PC-9 (cell line): ENCODE data around the gene PLXDC1.

ENCODE experiments used
- EZH2 ChIP-seq: fragments of 200-600 bp; sonication (generic); IDR thresholded peaks from 2 replicates; pipeline ENCODE4 v1.8.0; 2017; ENCODE audit warnings: antibody characterized with exemption, low read depth
- TF ChIP-seq, protein P1 (sequence below): fragments of 200-600 bp; sonication (generic); conservative IDR thresholded peaks from 2 replicates; pipeline ENCODE4 v1.6.1; 2017; ENCODE audit warnings: mixed run types, antibody characterized with exemption, mild to moderate bottlenecking, moderate library complexity

DNA sequence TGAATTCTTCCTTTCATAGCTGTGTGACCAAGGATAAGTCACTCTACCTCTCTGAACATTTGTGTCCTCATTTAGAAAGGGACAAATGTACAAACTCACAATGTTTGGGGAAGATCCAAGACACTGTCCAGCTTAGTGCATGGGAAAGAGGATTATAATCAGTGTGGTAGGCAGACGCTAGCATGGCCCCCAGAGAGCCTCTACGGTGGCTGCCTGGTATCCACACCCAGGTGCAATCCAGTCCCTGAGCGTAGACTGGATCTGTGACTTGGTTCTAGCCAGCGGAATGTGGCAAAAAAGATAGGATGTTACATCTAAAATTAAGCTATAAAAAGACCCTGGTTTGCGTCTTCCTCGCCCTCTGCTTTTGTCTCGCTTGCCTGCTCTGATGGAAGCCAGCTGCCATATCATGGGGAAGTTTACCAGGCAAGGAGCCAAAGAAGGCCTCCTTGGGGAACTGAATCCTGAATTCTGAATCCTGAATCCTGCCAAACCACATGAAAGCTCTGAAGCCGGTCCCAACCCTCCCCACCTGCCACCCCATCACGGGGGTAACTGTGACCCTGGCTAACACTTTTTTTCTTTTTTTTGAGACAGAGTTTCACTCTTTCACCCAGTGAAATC lies 51.7 kb downstream of the PLXDC1 start:
- TF ChIP-seq, protein P1, sequence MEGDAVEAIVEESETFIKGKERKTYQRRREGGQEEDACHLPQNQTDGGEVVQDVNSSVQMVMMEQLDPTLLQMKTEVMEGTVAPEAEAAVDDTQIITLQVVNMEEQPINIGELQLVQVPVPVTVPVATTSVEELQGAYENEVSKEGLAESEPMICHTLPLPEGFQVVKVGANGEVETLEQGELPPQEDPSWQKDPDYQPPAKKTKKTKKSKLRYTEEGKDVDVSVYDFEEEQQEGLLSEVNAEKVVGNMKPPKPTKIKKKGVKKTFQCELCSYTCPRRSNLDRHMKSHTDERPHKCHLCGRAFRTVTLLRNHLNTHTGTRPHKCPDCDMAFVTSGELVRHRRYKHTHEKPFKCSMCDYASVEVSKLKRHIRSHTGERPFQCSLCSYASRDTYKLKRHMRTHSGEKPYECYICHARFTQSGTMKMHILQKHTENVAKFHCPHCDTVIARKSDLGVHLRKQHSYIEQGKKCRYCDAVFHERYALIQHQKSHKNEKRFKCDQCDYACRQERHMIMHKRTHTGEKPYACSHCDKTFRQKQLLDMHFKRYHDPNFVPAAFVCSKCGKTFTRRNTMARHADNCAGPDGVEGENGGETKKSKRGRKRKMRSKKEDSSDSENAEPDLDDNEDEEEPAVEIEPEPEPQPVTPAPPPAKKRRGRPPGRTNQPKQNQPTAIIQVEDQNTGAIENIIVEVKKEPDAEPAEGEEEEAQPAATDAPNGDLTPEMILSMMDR = no peak
- no peak for TF ChIP-seq EZH2
